DMS 273 (cell line): ENCODE data around the gene IDH3G.
"Not testable (repeated sequence)": the region's sequence is repeated elsewhere in the genome, so short reads cannot be mapped to it uniquely, and the experiment has no call there.

Source experiments
- DNase-seq: peaks from one replicate; lab custom pipeline; 2025; ENCODE audit not compliant: unreplicated experiment; lab: John Stamatoyannopoulos, UW

Gene IDH3G

GRCh38 chrX:153763298-153763932 lies 30.8 kb downstream of the IDH3G start:
- no peak for DNase-seq

DNA sequence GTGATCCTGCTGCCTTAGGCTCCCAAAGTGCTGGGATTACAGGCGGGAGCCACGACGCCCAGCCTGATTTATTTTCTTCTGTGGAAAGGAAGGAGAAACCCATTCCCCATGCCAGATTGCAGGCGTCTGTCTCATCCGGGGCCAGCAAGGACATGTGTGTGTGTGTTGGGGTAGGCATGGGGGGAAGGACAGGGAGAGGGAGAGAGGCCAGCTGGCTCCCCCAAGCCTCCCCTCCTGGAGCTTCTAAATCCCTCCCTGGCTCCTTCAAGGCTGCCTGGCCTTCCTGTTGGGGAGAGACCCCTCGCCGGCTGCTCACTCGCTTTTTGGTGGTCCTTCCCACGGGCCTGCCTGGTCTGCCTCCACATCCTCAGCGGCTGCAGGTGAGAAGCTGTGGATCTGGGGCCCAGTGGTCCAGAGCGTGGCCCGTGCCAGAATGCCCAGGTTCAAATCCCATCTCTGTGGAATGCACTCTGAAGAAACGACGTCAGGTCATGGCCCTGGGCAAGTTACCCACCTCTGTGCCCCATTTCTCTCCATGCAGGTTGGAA lies 31.5 kb downstream of the IDH3G start:
- DNase-seq, result no peak

DNA sequence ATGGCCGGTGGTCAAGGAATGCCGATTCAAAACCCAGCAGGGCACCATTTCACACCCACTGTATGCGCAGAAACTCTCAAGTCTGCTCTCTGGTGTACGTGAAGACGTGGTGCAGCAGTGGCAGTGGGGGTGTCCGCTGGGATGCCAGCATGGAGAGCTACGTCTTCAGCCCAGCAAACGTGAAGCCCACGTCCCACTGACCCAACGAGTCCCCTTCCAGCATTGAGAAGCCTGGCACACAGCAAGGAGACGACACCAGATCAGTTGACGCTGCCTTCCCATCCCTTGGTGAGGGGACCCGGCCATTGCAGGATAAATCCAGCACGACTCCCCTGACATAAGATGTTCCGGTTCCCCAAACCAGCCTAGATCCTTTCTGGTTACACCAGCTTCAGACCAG lies 32.3 kb downstream of the IDH3G start:
- DNase-seq, result no peak

GRCh38 chrX:153755136-153755535 lies 39.0 kb downstream of the IDH3G start:
- no peak for DNase-seq

DNA sequence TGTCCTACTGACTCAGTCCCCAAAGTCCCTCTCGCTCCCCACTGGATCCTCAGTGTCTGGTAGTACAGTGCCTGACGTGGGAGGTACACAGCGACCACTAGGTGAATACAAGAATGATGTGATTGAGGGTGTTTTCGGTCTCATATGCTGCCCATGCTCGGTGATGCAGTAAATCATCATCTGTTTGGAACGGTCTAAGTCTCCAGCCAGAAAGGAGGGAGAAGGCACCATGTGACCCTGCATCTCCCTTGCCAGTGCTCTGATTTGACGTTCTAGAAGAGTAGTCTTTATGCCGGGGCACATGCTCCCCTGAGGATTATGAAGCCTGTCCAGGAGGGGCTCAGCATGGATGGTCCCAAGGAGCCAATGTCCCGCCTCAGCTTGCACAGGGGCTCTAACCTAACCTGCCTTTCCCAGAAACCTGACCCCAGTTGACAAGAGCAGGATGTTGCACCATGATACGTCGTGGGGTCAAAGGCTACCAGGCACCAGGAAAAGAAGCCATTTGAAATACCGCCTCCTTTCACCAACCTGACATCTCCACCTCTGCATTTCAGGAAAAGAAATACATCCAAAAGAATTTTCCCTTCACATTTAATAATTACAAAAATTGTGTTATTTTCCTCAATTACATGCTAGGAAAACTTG lies 43.9 kb downstream of the IDH3G start:
- DNase-seq, result no peak

DNA sequence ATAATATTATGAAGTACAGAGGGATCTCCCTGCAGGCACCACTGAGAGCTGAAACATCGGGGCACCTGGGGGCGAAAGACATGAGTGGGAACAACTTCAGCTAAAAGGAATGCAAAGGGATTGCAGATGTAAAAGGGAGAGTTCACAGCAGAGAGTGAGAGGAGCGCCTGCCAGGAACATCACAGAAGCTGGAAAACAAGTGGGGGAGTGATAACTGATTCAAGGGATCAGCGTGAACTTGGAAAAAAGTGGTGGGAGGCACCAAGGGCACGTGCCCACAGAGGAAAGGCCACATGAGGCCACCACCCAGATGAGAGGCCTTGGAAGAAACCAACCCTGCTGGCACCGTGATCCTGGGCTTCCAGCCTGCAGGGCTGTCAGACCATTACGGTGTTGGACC lies 45.2 kb downstream of the IDH3G start:
- not testable (repeated sequence) for DNase-seq

DNA sequence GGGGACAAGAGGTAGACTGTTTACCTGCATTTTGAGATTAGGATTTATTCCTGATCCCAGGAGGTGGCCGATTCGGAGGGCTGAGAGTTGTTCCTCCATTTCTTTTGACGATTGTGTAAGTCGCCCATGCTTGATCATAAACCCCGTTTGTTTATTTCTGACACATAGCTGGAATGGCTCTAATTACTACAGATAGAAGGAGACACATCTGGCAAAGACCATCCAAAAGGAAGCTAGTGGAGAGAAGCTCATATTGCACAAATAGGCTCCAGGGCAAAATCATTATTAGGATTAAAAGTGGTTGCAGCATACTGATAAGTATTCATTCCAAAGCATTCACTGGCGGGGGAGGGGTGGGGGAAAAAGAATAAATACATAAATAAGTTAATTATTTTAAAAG lies 47.2 kb downstream of the IDH3G start:
- not testable (repeated sequence) for DNase-seq

DNA sequence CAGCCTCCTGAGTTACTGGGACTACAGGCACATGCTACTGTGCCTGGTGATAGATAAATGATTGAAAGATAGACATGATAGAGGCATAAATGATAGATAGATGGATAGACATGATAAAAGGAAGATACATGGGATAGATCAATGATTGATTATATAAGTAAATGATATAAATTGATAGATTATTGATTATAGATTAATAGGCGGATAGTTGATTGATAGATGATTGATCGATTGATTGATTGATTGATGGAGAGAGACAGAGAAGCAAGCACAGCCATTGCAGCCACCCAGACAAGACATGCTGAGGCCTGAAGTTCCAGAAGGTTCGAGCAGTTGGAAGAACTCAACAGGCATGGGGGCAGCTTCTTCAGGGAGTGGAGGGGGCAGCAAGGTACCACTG lies 47.8 kb downstream of the IDH3G start:
- DNase-seq, result no peak

GRCh38 chrX:153745067-153745433 lies 49.1 kb downstream of the IDH3G start:
- peak; percentile 62 for DNase-seq

DNA sequence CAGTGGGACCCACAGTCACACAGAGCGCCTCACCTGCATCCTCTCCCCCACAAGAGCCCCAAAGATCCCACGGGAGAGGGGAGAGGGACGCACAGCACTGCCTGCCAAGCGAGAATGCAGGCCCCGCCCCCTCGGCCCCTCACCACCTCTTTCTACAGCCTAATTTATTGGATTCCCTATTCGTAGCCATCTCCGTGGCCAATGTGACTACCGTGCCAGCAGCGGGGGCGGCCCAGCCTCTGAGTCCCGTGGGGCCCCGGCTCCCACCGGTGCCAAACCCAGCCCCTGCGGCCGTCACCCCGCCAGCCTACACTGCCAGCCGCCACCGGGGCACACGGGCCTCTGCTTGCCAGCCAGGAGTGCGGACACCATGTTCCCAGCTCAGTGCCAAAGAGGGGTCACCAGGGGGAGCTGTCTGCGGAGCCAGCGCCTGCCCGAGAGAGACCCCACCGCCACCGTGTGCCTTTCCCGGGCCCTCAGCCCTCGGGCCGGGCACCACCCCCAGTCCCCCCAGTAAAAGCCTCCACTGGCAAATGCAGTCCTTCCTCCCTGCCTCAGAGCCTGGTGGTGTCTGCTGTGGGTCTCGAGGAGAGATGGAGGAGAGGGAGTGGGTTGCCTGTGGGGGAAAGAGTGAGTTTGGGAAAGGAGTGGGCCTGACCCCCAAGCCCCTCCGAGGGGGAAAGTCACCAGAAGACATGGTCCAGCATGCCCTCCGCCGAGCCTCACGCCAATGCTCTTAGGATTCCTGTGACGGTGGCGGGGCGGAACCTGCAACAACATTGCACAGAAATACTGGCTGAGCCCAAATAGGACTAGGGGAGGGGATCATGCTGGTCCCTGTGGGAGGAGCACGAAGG lies 49.7 kb downstream of the IDH3G start:
- DNase-seq, result no peak

- DNase-seq, result peak; percentile 78
Observed at GRCh38 chrX:153743468-153744209, 50.5 kb downstream of the IDH3G start.

GRCh38 chrX:153742796-153743467 lies 51.2 kb downstream of the IDH3G start:
- DNase-seq, result not testable (repeated sequence)

GRCh38 chrX:153742111-153742510 lies 52.1 kb downstream of the IDH3G start:
- not testable (repeated sequence) for DNase-seq

DNA sequence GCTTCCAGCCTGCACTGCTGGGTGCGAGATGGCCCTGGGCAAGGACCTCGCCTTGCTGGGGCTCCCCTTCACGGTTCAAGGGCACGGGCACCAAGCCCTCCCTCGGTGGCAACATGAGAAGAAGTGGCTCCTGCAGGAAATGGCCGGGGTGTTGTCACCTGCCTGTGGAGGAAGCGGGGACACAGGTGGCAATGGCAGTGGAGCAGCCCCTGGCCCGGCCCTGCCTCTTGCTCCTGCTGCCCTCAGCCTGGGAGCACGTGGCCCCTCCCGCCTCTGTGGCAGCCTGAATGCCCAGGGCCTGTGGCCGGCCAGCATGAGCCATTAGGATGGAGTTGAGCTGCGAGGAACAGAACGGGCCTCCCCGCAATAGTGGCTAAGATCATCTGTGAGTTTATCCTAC lies 52.7 kb downstream of the IDH3G start:
- DNase-seq, result no peak

DNA sequence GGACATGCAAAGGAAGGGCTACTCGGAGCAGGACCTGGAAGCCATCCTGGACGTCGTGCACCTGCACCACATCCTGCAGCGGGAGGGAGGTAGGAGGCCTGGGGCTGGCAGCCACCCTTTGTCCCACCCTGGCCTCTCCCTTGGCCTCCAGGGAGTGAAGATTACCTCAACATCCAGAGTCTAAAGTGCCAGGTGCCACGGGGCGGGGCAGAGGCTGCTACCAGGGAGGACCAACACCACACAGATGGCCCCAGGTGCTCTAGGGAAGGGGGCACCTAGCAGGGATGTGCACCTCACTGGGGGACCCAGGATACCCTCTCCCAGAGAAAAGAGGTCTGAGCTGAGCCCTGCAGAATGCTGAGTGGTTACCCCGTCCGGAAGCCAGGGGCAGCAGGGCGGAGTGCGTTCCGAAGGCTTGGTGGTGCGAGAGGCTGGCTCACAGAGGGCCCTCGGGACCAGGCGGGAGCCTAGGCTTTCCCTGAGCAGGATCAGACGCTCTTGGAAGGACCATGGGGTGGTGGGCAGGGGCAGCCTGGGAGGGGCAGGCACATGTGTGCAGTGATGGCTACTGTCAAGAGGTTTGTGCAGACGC lies 53.4 kb downstream of the IDH3G start:
- no peak for DNase-seq

DNA sequence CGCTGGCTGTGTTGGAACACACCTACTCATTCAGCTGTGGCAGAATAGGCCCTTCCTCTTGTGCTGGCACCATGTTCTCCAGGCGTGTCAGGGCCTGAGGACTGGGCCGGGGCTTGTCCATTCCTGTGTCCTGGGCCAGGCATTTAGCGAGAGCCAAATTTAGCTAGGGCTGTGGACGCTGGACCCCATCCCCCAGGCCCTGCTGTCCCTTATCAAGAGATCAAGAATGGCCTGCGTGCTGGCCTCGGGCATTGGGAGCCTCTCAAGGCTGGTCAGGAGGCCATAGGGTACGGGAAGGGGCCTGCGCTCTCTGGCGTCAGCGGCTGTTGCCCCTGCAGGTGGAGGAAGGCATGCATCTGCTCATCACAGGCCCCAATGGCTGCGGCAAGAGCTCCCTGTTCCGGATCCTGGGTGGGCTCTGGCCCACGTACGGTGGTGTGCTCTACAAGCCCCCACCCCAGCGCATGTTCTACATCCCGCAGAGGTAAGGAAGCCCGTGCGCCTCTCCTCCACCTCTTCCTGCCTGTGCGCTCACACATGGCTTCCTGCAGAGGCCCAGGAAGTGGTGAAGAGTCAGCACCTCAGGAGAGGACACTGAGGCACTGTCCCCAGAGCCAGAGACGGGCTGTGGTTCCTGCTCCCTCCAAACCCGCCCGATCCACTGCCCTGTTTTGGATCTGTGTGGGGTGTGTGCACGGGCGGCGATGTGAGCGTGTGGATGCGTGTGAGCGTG lies 54.3 kb downstream of the IDH3G start:
- DNase-seq, result no peak

DNA sequence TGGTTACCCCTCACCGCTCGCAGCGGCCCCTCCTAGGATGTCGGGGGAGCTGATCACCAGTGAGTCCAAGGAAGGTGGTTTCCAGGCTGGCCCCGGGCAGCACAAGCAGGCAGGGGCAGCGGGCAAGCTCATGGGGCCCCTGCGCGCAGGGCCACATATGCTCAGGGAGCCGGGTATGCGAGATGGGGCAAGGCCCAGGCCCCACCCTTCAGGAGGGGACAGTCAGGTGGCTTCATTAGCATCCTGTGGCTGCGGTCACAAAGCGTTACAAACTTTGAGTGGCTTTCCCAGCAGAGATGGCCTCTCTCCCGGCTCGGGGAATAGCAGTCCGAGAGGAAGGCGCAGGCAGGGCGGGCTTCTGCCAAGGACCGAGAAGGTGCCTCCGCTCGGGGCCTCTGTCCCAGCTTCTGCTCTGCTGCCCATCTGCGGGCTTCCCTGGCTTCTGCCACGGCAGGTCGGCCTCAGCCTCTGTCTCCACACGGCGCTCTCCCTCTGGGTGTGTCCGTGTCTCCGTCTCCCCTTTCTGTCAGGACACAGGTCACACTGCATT lies 56.0 kb downstream of the IDH3G start:
- DNase-seq, result no peak

- no peak for DNase-seq
Observed at GRCh38 chrX:153736871-153737441, 57.2 kb downstream of the IDH3G start.
